HG02884 (cell line): ENCODE measurements around the gene MRPL33.

ENCODE experiments used
- ATAC-seq: cut with Tn5 transposase; IDR thresholded peaks from one replicate; pipeline ENCODE4 v1.9.1; 2021; ENCODE audit warnings: mild to moderate bottlenecking, moderate library complexity; ENCODE audit not compliant: unreplicated experiment

Gene MRPL33

GRCh38 chr2:27773959-27774358, 2.4 kb downstream of the MRPL33 start:
- ATAC-seq, result no peak

GRCh38 chr2:27776097-27776496, 4.6 kb downstream of the MRPL33 start:
- no peak for ATAC-seq

- ATAC-seq, result no peak
These were observed 5.2 kb downstream of the MRPL33 start for GRCh38 chr2:27776696-27777095.

GRCh38 chr2:27779417-27780055, 8.0 kb downstream of the MRPL33 start:
- no peak for ATAC-seq

- no peak for ATAC-seq
These were observed 10.0 kb downstream of the MRPL33 start for GRCh38 chr2:27781496-27781895.

GRCh38 chr2:27782701-27783100, 11.2 kb downstream of the MRPL33 start:
- no peak for ATAC-seq

- no peak for ATAC-seq
These were observed 19.3 kb downstream of the MRPL33 start for GRCh38 chr2:27790796-27791195.

- no peak for ATAC-seq
These were observed 21.2 kb downstream of the MRPL33 start for GRCh38 chr2:27792759-27793158.

- no peak for ATAC-seq
These were observed 23.7 kb downstream of the MRPL33 start for GRCh38 chr2:27795093-27795834.

- no peak for ATAC-seq
These were observed 24.4 kb downstream of the MRPL33 start for GRCh38 chr2:27795868-27796277.

GRCh38 chr2:27796791-27797765, 25.6 kb downstream of the MRPL33 start:
- no peak for ATAC-seq

GRCh38 chr2:27797841-27798240, 26.3 kb downstream of the MRPL33 start:
- no peak for ATAC-seq

GRCh38 chr2:27798486-27798885, 27.0 kb downstream of the MRPL33 start:
- no peak for ATAC-seq

- no peak for ATAC-seq
These were observed 27.6 kb downstream of the MRPL33 start for GRCh38 chr2:27798948-27799645.

- no peak for ATAC-seq
These were observed 28.1 kb downstream of the MRPL33 start for GRCh38 chr2:27799646-27800010.

- ATAC-seq, result no peak
These were observed 29.3 kb downstream of the MRPL33 start for GRCh38 chr2:27800856-27801255.

- ATAC-seq, result no peak
These were observed 31.0 kb downstream of the MRPL33 start for GRCh38 chr2:27802547-27802946.

- no peak for ATAC-seq
These were observed 31.5 kb downstream of the MRPL33 start for GRCh38 chr2:27803046-27803445.

GRCh38 chr2:27804146-27804545, 32.6 kb downstream of the MRPL33 start:
- ATAC-seq, result no peak

- ATAC-seq, result no peak
These were observed 33.7 kb downstream of the MRPL33 start for GRCh38 chr2:27805180-27805579.
